HCT116 (cell line): Measurements from ENCODE around the gene PRDM1.

ENCODE experiments used
- EZH2 ChIP-seq: fragments of 200-600 bp; sonication (generic); IDR thresholded peaks from 2 replicates; pipeline ENCODE4 v1.6.1; 2017; ENCODE audit warnings: antibody characterized with exemption, mixed run types
- POLR2A ChIP-seq: IDR thresholded peaks from 2 replicates; pipeline ENCODE4 v1.7.0; 2011; ENCODE audit warnings: borderline replicate concordance; ENCODE audit not compliant: insufficient read depth, insufficient read length; ENCODE audit errors: extremely low read depth
- POLR2AphosphoS5 ChIP-seq: IDR thresholded peaks from 2 replicates; pipeline ENCODE4 v1.6.1; 2011; ENCODE audit warnings: mild to moderate bottlenecking, low read depth, low read length, moderate library complexity
- SIN3A ChIP-seq: IDR thresholded peaks from 2 replicates; pipeline ENCODE4 v1.6.1; 2012; ENCODE audit warnings: low read depth
- YY1 ChIP-seq: IDR thresholded peaks from 2 replicates; pipeline ENCODE4 v1.6.1; 2011; ENCODE audit warnings: low read length, low read depth, moderate library complexity, mild to moderate bottlenecking; ENCODE audit not compliant: insufficient replicate concordance; ENCODE audit errors: extremely low read depth
- TF ChIP-seq, protein P1 (sequence below): IDR thresholded peaks from 2 replicates; pipeline ENCODE4 v1.6.1; 2012; ENCODE audit warnings: low read depth
- TF ChIP-seq, protein P2 (sequence below), 3 experiments: fragments of 200-600 bp in 1 of 3; sonication (generic) in 1 of 3; IDR thresholded peaks in 2 of 3; conservative IDR thresholded peaks in 1 of 3; 2 replicates each; pipeline ENCODE4 v1.5.1; 2012 to 2017; ENCODE audit warnings: low read depth in 2 of 3, low read length in 2 of 3, antibody characterized with exemption in 1 of 3, borderline replicate concordance in 1 of 3, control low read depth in 1 of 3, mild to moderate bottlenecking in 1 of 3, mixed read lengths in 1 of 3, mixed run types in 1 of 3, moderate library complexity in 1 of 3; ENCODE audit not compliant: insufficient read depth in 1 of 3

DNA sequence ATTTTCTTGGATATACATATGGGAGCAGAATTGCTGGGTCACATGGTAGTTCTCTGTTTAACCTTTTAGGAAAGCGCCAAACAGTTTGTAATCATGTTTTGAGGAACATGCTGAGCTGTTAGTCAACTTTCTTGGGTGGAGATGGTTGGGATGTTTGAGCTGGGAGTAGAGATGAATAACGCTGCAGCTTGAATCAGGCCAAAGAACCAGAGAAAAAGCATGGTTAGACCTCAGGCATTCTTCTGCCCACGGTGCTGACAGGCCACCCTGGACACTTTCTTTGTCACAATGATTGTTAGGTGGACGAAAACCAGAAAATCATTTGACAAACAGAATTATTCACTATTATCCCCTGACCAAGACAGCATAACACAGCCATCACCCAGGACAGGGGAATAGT is 66.8 kb downstream of the PRDM1 start:
- TF ChIP-seq YY1 (no peak), POLR2AphosphoS5 (no peak), POLR2A (no peak), EZH2 (no peak), SIN3A (no peak)
- TF ChIP-seq, protein P1, sequence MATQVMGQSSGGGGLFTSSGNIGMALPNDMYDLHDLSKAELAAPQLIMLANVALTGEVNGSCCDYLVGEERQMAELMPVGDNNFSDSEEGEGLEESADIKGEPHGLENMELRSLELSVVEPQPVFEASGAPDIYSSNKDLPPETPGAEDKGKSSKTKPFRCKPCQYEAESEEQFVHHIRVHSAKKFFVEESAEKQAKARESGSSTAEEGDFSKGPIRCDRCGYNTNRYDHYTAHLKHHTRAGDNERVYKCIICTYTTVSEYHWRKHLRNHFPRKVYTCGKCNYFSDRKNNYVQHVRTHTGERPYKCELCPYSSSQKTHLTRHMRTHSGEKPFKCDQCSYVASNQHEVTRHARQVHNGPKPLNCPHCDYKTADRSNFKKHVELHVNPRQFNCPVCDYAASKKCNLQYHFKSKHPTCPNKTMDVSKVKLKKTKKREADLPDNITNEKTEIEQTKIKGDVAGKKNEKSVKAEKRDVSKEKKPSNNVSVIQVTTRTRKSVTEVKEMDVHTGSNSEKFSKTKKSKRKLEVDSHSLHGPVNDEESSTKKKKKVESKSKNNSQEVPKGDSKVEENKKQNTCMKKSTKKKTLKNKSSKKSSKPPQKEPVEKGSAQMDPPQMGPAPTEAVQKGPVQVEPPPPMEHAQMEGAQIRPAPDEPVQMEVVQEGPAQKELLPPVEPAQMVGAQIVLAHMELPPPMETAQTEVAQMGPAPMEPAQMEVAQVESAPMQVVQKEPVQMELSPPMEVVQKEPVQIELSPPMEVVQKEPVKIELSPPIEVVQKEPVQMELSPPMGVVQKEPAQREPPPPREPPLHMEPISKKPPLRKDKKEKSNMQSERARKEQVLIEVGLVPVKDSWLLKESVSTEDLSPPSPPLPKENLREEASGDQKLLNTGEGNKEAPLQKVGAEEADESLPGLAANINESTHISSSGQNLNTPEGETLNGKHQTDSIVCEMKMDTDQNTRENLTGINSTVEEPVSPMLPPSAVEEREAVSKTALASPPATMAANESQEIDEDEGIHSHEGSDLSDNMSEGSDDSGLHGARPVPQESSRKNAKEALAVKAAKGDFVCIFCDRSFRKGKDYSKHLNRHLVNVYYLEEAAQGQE: no peak
- TF ChIP-seq, protein P2, sequence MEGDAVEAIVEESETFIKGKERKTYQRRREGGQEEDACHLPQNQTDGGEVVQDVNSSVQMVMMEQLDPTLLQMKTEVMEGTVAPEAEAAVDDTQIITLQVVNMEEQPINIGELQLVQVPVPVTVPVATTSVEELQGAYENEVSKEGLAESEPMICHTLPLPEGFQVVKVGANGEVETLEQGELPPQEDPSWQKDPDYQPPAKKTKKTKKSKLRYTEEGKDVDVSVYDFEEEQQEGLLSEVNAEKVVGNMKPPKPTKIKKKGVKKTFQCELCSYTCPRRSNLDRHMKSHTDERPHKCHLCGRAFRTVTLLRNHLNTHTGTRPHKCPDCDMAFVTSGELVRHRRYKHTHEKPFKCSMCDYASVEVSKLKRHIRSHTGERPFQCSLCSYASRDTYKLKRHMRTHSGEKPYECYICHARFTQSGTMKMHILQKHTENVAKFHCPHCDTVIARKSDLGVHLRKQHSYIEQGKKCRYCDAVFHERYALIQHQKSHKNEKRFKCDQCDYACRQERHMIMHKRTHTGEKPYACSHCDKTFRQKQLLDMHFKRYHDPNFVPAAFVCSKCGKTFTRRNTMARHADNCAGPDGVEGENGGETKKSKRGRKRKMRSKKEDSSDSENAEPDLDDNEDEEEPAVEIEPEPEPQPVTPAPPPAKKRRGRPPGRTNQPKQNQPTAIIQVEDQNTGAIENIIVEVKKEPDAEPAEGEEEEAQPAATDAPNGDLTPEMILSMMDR (IDR thresholded peaks at IDR 0.05 in 2 of 3, conservative IDR thresholded peaks at IDR 0.05 in 1 of 3; ENCODE audit: borderline replicate concordance in 1 of 3, insufficient read depth in 1 of 3, low read depth in 2 of 3, low read length in 2 of 3): no peak
